Stromal cell of bone marrow (primary cell): ENCODE data around the gene DOCK8.

ENCODE experiments used
- DNase-seq: peaks from one replicate; pipeline ENCODE4 v3.0.0-alpha.2; 2012; ENCODE audit warnings: low read depth

Gene DOCK8

DNA sequence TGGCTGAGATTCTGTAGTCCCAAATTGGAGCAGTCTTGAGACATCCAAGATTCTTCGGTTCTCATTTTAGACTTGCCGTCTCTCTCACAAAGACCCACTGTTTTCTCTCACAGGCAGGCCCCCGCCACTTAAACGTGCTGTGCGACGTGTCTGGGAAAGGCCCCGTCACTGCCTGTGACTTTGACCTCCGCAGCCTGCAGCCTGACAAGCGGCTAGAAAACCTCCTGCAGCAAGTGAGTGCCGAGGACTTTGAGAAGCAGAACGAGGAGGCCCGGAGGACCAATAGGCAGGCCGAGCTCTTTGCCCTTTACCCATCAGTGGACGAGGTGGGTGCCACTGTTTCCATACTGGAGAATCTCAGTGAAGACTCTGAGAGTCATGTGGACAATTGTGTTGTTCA lies 97.2 kb downstream of the DOCK8 start:
- no peak for DNase-seq

DNA sequence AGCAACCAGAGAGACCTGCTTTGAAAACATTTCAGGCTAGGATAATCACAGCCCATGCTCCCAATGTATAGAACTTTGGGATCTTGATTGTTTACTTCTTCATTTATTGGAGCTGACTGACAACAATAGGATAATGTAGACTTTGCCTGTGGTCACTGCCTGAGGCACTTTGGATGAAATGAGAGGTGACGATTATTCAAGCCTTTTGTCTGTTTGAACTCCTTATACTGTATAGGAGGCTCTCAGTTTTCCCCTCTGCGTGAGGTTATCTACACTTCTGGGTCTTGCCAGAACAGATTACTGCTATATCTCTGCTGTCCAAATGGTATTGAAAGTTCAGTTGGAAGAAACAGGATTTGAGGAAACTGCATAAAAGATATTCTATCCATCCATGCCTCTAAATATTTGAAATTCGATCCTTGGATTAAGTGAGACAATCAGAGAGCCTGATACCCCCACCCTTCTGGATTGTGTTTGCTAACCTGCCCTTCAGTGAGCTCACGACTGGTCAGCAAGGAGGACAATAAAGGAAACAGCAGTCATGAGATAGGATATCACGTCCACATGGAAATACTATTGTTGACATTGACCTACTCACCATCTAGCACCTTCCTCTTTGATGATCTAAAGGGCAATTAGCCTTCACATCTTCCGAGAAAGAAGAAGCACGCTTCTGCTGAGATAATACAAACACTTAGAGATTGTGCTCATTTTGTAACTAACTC lies 98.1 kb downstream of the DOCK8 start:
- DNase-seq = no peak

DNA sequence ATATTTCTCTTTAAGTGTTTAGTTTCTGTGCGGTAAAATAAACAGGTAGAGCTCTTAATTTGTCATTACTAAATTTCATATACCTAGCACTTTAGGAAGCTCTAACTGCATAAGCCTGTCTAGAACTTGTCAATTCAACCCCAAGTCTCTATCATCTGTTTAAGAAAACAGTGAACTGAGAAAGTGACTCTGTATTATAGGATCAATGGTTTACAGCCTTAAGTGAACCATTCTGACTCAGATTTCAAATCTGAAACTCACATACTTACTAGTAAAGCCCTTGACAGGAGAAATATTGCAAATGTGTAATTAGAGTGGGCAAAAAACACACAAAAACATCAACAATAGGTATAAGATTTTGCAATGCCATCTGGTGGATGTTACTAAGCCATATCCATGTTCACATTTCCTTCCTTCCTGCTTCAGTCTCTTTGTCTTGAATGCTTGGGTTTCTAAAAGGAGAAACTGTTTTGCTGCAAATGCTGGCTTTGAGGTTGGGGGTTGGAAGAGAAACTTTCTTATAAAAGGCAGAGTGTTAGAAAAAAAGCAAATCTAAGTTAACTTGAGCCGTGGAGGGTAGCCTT lies 101.8 kb downstream of the DOCK8 start:
- DNase-seq = no peak

- no peak for DNase-seq
Measured at GRCh38 chr9:318646-319045, 104.0 kb downstream of the DOCK8 start.

GRCh38 chr9:324971-325370 lies 110.3 kb downstream of the DOCK8 start:
- DNase-seq = no peak

DNA sequence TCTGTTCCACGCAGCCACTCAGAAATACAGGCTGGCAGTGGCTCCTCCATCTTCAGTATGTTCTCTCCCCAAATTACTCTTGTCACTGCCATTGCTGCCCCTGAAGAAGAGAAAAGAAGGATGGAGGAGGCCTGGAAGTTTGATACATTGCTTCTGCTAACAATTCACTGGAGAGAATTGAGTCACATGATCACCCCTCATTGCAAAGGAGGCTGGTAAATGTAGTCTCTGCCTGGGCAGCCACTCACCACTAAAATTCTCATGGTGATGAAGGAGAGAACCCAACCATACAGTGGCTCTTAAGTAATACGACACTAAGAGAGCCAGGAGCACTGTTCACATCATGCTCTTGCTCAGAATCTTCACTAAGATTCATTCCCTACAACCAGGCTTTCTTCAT lies 112.0 kb downstream of the DOCK8 start:
- no peak for DNase-seq

- DNase-seq = no peak
Measured at GRCh38 chr9:328453-328852, 113.8 kb downstream of the DOCK8 start.

GRCh38 chr9:331197-331596 lies 116.5 kb downstream of the DOCK8 start:
- no peak for DNase-seq

- DNase-seq = no peak
Measured at GRCh38 chr9:335373-335772, 120.7 kb downstream of the DOCK8 start.

GRCh38 chr9:336039-336438 lies 121.4 kb downstream of the DOCK8 start:
- DNase-seq = no peak

GRCh38 chr9:338602-339001 lies 123.9 kb downstream of the DOCK8 start:
- DNase-seq = no peak

DNA sequence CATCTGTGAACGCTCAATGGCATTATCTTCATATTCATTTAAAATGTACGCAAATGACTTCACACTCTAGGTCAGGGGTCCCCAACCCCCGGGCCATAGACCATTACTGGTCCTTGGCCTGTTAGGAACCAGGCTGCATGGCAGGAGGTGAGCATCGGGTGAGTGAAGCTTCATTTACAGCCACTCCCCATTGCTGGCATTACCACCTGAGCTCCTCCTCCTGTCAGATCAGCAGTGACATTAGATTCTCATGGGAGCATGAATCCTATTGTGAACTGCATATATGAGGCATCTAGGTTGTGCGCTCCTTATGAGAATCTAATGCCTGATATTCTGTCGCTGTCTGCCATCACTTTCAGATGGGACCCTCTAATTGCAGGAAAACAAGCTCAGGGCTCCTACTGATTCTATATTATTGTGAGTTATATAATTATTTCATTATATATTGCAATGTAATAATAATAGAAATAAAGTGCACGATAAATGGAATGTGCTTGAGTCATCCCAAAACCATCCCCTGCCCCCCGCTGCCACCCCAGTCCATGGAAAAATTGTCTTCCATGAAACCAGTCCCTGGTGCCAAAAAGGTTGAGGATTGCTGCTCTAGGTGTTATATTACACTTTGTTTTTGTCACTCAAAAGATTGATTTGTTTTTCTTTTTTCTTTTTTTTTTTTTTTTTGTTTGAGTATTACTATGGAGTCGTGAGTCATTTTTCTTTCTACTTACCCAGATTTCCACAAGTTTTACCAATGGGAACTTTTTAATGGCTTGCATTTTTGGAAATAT lies 127.2 kb downstream of the DOCK8 start:
- DNase-seq = no peak

DNA sequence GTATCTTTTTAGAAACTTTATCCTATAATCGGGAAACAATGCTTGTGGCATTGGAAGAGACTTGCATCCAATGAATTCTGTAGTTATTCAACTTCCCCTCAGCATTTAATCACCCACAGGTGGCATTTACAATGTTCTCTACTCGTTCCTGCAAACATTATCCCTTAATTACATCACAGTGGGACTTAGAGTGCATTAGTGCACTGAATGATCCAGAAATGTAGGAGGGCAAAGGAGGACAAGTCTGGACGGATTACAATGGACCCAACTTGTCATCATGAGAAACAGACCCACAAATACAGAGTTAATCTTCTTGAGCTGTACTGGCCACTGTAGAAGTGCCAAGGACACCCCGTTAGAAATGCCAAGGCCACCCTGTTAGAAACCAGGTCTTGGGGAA lies 129.1 kb downstream of the DOCK8 start:
- DNase-seq = no peak

DNA sequence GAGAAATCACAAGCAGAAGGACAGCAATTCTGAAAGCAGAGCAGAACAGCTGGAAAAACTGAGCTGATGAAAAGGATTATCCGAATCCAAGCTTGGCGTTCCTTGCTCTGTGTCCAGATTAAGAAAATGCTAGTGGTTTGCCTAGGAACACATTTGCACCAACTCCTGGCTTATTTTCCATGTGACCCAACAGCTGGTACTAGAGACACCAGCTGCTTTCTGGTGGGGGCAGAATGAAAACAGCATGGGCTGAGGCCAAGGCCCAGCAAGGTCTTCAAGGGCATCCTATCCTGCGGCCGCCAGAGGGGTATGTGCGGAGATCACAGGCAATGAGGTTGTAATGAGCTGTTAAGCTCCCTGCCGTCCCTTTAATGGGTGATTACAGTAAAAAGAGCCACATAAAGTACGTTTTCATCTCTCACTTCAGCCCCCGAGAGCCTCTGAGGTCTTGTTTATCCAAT lies 131.5 kb downstream of the DOCK8 start:
- DNase-seq = no peak

GRCh38 chr9:347667-348292 lies 133.1 kb downstream of the DOCK8 start:
- DNase-seq = peak; percentile 15

- no peak for DNase-seq
Measured at GRCh38 chr9:350384-350783, 135.7 kb downstream of the DOCK8 start.

DNA sequence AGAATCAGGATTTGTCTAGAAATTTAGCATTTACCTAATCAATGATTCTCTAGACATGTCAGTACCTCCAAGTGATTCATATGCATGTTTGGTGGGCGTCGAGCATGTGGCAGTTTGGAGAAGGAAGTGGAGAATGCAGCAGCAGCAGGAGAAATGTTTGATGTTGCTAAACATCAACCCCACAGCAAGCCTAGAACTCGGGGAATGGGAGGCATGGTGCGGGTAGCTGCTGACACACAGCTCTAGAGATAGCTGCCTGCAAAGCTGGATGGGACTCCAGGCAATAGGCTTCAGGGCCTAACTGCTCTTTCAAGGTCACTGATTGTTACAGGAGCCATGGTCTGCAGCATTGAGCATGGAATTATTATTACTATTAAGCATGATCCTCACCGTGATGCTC lies 137.3 kb downstream of the DOCK8 start:
- DNase-seq = no peak

DNA sequence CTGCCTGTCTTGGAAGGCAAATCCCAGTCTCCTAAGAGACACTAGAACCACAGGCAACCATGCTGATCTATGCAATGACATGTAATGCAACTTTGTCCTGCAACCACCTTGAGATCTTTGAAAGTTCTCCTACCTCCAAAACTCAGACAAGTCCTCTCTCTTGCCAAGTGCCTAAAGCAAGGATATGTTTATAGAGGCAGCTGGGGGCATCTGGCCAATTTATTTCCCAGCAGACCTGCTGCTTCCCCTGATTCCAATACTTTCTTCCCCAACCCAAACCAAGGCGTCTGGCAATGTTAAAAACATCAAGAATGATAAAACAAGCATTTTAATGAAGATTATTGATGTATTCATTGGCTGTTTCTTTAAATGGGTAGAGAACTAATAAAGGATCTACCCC lies 138.4 kb downstream of the DOCK8 start:
- no peak for DNase-seq

- no peak for DNase-seq
Measured at GRCh38 chr9:354453-354852, 139.8 kb downstream of the DOCK8 start.

DNA sequence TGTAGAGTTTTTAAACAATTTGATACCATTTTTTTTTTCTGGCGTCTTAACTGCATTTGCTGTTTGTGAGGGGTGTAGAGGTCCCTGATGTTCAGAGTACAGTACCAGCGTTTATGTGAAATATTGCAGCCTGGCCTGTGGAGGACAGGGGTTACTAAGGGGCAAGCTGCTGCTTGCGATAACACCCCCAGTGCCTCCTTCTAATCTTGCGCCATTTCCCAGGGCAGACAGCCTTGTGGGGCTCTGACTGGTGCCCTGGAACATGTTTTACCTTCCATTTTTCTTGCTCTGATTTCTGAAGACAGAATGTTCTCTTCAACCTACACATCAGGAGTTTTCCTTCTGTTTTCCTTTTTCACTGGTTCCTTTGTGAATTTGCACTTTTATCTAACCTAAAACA lies 142.9 kb downstream of the DOCK8 start:
- no peak for DNase-seq

DNA sequence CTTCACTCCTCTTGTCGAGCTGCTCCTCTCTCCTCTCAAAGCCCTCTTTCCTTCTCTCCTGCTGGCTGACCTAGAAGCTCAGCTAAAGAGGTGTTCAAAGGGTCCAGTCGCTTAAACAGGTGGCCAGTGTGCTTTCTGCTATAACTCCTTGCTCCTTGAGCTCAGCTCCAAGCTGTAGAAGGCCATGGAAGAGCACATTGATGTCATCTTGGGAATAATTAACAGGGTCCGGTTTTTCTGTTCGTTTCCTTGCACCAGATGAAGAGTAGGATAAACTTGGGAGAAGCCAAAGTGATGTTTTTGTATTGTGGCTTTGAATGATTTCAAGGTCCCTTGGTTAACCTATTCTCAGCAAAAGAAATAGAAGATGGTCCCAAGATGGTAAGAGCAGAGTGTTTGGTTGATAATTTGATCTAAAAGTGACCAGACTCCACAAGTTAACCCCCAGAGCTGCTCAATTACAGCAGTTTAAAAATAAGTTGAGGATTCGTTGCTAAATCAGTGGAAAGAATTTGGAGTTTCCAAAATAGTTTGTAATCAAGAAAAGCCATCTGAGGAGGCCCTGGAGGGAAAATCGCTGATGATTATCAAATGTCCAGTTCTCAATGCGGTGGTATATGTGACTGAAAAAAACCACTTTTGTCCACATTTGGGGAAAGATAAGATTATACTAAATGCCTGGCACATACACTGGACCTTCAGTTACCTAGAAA lies 148.1 kb downstream of the DOCK8 start:
- no peak for DNase-seq

DNA sequence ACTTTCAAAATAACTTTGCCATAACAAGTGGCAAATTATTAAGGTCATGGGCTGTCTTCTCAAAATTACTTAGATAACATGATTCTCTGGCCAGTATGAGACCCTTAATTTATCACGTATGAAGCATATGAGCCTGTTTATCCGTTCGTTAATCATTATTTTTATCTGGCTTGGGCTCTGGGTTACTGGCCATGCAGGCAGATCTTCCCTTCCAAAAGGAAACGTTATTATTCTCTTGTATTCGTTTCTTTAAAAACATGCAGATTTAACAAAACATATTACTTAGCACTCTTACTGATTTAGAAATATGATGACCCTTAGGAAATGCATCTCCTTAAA lies 148.6 kb downstream of the DOCK8 start:
- no peak for DNase-seq
